Neural cell (in vitro differentiated cells): Measurements from ENCODE around the gene CNTNAP5.

ENCODE experiments used
- CTCF ChIP-seq: fragments of 450-650 bp; IDR thresholded peaks from 2 replicates; pipeline ENCODE4 v1.5.1; 2014; ENCODE audit warnings: antibody characterized with exemption, mild to moderate bottlenecking, moderate library complexity; ENCODE audit not compliant: poor library complexity, severe bottlenecking
- EP300 ChIP-seq: fragments of 450-650 bp; conservative IDR thresholded peaks from 2 replicates; pipeline ENCODE4 v1.6.1; 2014; ENCODE audit warnings: antibody characterized with exemption, mild to moderate bottlenecking, moderate library complexity; ENCODE audit not compliant: poor library complexity, severe bottlenecking
- EZH2 ChIP-seq: fragments of 200-600, 300-800 bp; shearing (Covaris generic), sonication (generic); IDR thresholded peaks from 2 replicates; pipeline ENCODE4 v1.6.1; 2014; ENCODE audit warnings: antibody characterized with exemption, low read length, borderline replicate concordance, mild to moderate bottlenecking; ENCODE audit not compliant: insufficient read depth, poor library complexity, severe bottlenecking
- MXI1 ChIP-seq: fragments of 450-650 bp; conservative IDR thresholded peaks from 2 replicates; pipeline ENCODE4 v1.6.1; 2014; ENCODE audit warnings: antibody characterized with exemption, mild to moderate bottlenecking; ENCODE audit not compliant: poor library complexity, severe bottlenecking
- POLR2AphosphoS5 ChIP-seq: IDR thresholded peaks from 2 replicates; pipeline ENCODE4 v1.6.1; 2012
- REST ChIP-seq: IDR thresholded peaks from 2 replicates; pipeline ENCODE4 v1.6.1; 2012; ENCODE audit warnings: borderline replicate concordance
- SMC3 ChIP-seq: fragments of 450-650 bp; conservative IDR thresholded peaks from 2 replicates; pipeline ENCODE4 v1.6.1; 2014; ENCODE audit warnings: antibody characterized with exemption, mild to moderate bottlenecking, moderate library complexity; ENCODE audit not compliant: poor library complexity
- TAF1 ChIP-seq: IDR thresholded peaks from 2 replicates; pipeline ENCODE4 v1.6.1; 2012; ENCODE audit warnings: low read depth

- TF ChIP-seq POLR2AphosphoS5 = no peak
- TF ChIP-seq CTCF = no peak
- no peak for TF ChIP-seq TAF1
- no peak for TF ChIP-seq EZH2
- TF ChIP-seq SMC3 = no peak
- no peak for TF ChIP-seq MXI1
- no peak for TF ChIP-seq EP300
- TF ChIP-seq REST = no peak
These were observed 513.5 kb downstream of the CNTNAP5 start for GRCh38 chr2:124538549-124538948.
